ENCODE measurements around the gene SNX32. TPM values are rescaled to one million over a fixed set of nuclear protein-coding genes. Genes with fewer than 3 reads are reported as not detected.
"Not testable (repeated sequence)": the region's sequence is repeated elsewhere in the genome, so short reads cannot be mapped to it uniquely, and the experiment has no call there.

Gene SNX32
- total RNA-seq, 1 donor from 2014 or later: 2.6 TPM

GRCh38 chr11:65822776-65823528, 10.8 kb upstream of the SNX32 start:
- DNase-seq (ENCODE audit: low spot score): no peak

- DNase-seq (ENCODE audit: low spot score): no peak
These were observed 6.6 kb upstream of the SNX32 start for GRCh38 chr11:65826984-65827735.

GRCh38 chr11:65829459-65829858, 4.3 kb upstream of the SNX32 start:
- DNase-seq (ENCODE audit: low spot score): no peak

- not testable (repeated sequence) for DNase-seq (ENCODE audit: low spot score)
These were observed 1.5 kb upstream of the SNX32 start for GRCh38 chr11:65832231-65832630.

GRCh38 chr11:65834202-65834601, 439 bp downstream of the SNX32 start:
- DNase-seq (ENCODE audit: low spot score): no peak

GRCh38 chr11:65842144-65842543, 8.4 kb downstream of the SNX32 start:
- DNase-seq (ENCODE audit: low spot score): no peak

GRCh38 chr11:65843811-65844210, 10.0 kb downstream of the SNX32 start:
- DNase-seq (ENCODE audit: low spot score): no peak

- no peak for DNase-seq (ENCODE audit: low spot score)
These were observed 10.6 kb downstream of the SNX32 start for GRCh38 chr11:65844231-65844872.

- no peak for DNase-seq (ENCODE audit: low spot score)
These were observed 14.0 kb downstream of the SNX32 start for GRCh38 chr11:65847746-65848145.

- not testable (repeated sequence) for DNase-seq (ENCODE audit: low spot score)
These were observed 14.9 kb downstream of the SNX32 start for GRCh38 chr11:65848693-65849092.

GRCh38 chr11:65849366-65849765, 15.6 kb downstream of the SNX32 start:
- DNase-seq (ENCODE audit: low spot score): no peak

GRCh38 chr11:65849771-65850216, 16.0 kb downstream of the SNX32 start:
- no peak for DNase-seq (ENCODE audit: low spot score)

GRCh38 chr11:65850217-65851082, 16.7 kb downstream of the SNX32 start:
- DNase-seq (ENCODE audit: low spot score): no peak

- no peak for DNase-seq (ENCODE audit: low spot score)
These were observed 17.4 kb downstream of the SNX32 start for GRCh38 chr11:65851083-65851579.

- no peak for DNase-seq (ENCODE audit: low spot score)
These were observed 18.2 kb downstream of the SNX32 start for GRCh38 chr11:65851811-65852507.

- no peak for DNase-seq (ENCODE audit: low spot score)
These were observed 18.9 kb downstream of the SNX32 start for GRCh38 chr11:65852508-65853245.

GRCh38 chr11:65853246-65853979, 19.6 kb downstream of the SNX32 start:
- DNase-seq (ENCODE audit: low spot score): no peak

GRCh38 chr11:65854161-65854592, 20.4 kb downstream of the SNX32 start:
- DNase-seq (ENCODE audit: low spot score): no peak
